BJ (cell line): ENCODE data around the gene CYSLTR2. TPM values are rescaled to one million over a fixed set of nuclear protein-coding genes. Genes with fewer than 3 reads are reported as not detected.

ENCODE experiments used
- CTCF ChIA-PET: fragments of 350-600 bp; formaldehyde crosslinking; extraction: SDS; loops from one replicate; lab custom pipeline; 2021; ENCODE audit warnings: antibody characterized with exemption, inconsistent platforms; lab: Yijun Ruan, JAX
- POLR2A ChIA-PET: fragments of 300-600 bp; sonication (Branson Sonifier 250); formaldehyde crosslinking; extraction: SDS; loops from one replicate; lab custom pipeline; 2021; ENCODE audit warnings: antibody characterized with exemption; lab: Charles Lee
- DNase-seq: peaks from one replicate; pipeline ENCODE4 v3.0.0-alpha.2; 2011; ENCODE audit warnings: low read depth
- H3K27me3 ChIP-seq: 2 replicates; pipeline ENCODE4 v1.6.0; 2011; ENCODE audit warnings: low read length; ENCODE audit not compliant: control insufficient read depth, insufficient read depth
- H3K36me3 ChIP-seq: 2 replicates; pipeline ENCODE4 v1.5.1; 2011; ENCODE audit warnings: low read length; ENCODE audit not compliant: control insufficient read depth, insufficient read depth
- H3K4me3 ChIP-seq: 2 replicates; pipeline ENCODE4 v1.5.1; 2011; ENCODE audit warnings: low read depth, mild to moderate bottlenecking, control low read depth, low read length
- CTCF ChIP-seq: IDR thresholded peaks from 2 replicates; pipeline ENCODE4 v1.5.1; 2011; ENCODE audit warnings: low read depth, mild to moderate bottlenecking, control low read depth, inconsistent platforms, low read length, moderate library complexity; ENCODE audit not compliant: insufficient read depth
- polyA plus RNA-seq: library from polyadenylated mRNA; depleted of rRNA; stranded (reverse); fragments of >200 nt; gene quantifications from 2 replicates; pipeline ENCODE4 v1.2.3, GENCODE V29; 2011

Gene CYSLTR2
- polyA plus RNA-seq, 1 experiment = not detected

- CTCF ChIA-PET = no interaction called here
- H3K4me3 ChIP-seq = no peak overlapping the region
- no peak for TF ChIP-seq CTCF
- no peak for DNase-seq
- H3K36me3 ChIP-seq = no peaks in the 10 kb centered on the region
- POLR2A ChIA-PET = no interaction called here
- H3K27me3 ChIP-seq = peaks cover 4% of the 10 kb centered on the region
Observed at GRCh38 chr13:48655291-48655690, 1.6 kb downstream of the CYSLTR2 start.

- ChIA-PET CTCF (no interaction called here), POLR2A (no interaction called here)
- DNase-seq = no peak
- no peaks in the 10 kb centered on the region for H3K36me3 ChIP-seq
- peaks cover 5% of the 10 kb centered on the region for H3K27me3 ChIP-seq
- H3K4me3 ChIP-seq = no peak overlapping the region
- TF ChIP-seq CTCF = no peak
Observed at GRCh38 chr13:48656608-48657007, 2.9 kb downstream of the CYSLTR2 start.

GRCh38 chr13:48660361-48661076 lies 6.8 kb downstream of the CYSLTR2 start:
- CTCF ChIA-PET = no interaction called here
- Histone ChIP-seq H3K4me3 (no peak overlapping the region), H3K36me3 (no peaks in the 10 kb centered on the region), H3K27me3 (peaks cover 2% of the 10 kb centered on the region)
- POLR2A ChIA-PET = no interaction called here
- no peak for TF ChIP-seq CTCF
- no peak for DNase-seq

- no peak for DNase-seq
- no peaks in the 10 kb centered on the region for H3K36me3 ChIP-seq
- ChIA-PET CTCF (no interaction called here), POLR2A (no interaction called here)
- peaks cover 2% of the 10 kb centered on the region for H3K27me3 ChIP-seq
- H3K4me3 ChIP-seq = no peak overlapping the region
- TF ChIP-seq CTCF = no peak
Observed at GRCh38 chr13:48661107-48661506, 7.4 kb downstream of the CYSLTR2 start.

GRCh38 chr13:48662226-48662625 lies 8.5 kb downstream of the CYSLTR2 start:
- no peak for TF ChIP-seq CTCF
- H3K36me3 ChIP-seq = no peaks in the 10 kb centered on the region
- DNase-seq = no peak
- H3K27me3 ChIP-seq = peaks cover 2% of the 10 kb centered on the region; the same call in 1 of the 2 replicates
- CTCF ChIA-PET = no interaction called here
- H3K4me3 ChIP-seq = no peak overlapping the region
- POLR2A ChIA-PET = no interaction called here
